Fibroblast of lung (primary cell): ENCODE measurements around the gene ADGRF3. TPM values are rescaled to one million over a fixed set of nuclear protein-coding genes. Genes with fewer than 3 reads are reported as not detected.
"Not testable (repeated sequence)": the region's sequence is repeated elsewhere in the genome, so short reads cannot be mapped to it uniquely, and the experiment has no call there.

Source experiments
- DNase-seq, 2 donors: peaks; one replicate each; pipeline versions ENCODE4 v3.0.0 to v3.0.0-alpha.2; 2010; ENCODE audit warnings: low read depth in 2 of 2
- H2AFZ ChIP-seq: 2 replicates; pipeline ENCODE4 v1.5.1; 2012; ENCODE audit warnings: low read length, control low read depth, inconsistent platforms
- H3K27ac ChIP-seq: 2 replicates; pipeline ENCODE4 v1.5.1; 2011; ENCODE audit warnings: low read length, control low read depth; ENCODE audit not compliant: insufficient read depth
- H3K27me3 ChIP-seq: 2 replicates; pipeline ENCODE4 v1.5.1; 2011; ENCODE audit warnings: mild to moderate bottlenecking, low read length; ENCODE audit not compliant: control insufficient read depth, insufficient read depth
- H3K36me3 ChIP-seq: 2 replicates; pipeline ENCODE4 v1.5.1; 2011; ENCODE audit warnings: low read length; ENCODE audit not compliant: control insufficient read depth, insufficient read depth
- H3K4me1 ChIP-seq: 2 replicates; pipeline ENCODE4 v1.5.1; 2011; ENCODE audit warnings: low read length; ENCODE audit not compliant: control insufficient read depth, insufficient read depth; ENCODE audit errors: extremely low read depth
- H3K4me2 ChIP-seq: 2 replicates; pipeline ENCODE4 v1.5.1; 2011; ENCODE audit warnings: low read length, control low read depth; ENCODE audit not compliant: insufficient read depth; ENCODE audit errors: extremely low read depth
- H3K4me3 ChIP-seq, 4 experiments: fragments of 200-600 bp in 1 of 4; sonication (generic) in 1 of 4; replicated peaks in 1 of 4; 2 replicates each; pipeline ENCODE4 v1.5.1; 2011 to 2016; ENCODE audit warnings: low read length in 4 of 4, low read depth in 3 of 4, mild to moderate bottlenecking in 3 of 4, control low read depth in 2 of 4, inconsistent platforms in 1 of 4, mixed read lengths in 1 of 4; ENCODE audit not compliant: insufficient read depth in 1 of 4; ENCODE audit errors: control extremely low read depth in 1 of 4
- H3K79me2 ChIP-seq: 2 replicates; pipeline ENCODE4 v1.5.1; 2012; ENCODE audit warnings: mild to moderate bottlenecking, low read length, inconsistent platforms; ENCODE audit not compliant: control insufficient read depth, insufficient read depth
- H3K9ac ChIP-seq: 2 replicates; pipeline ENCODE4 v1.5.1; 2011; ENCODE audit warnings: mild to moderate bottlenecking, low read length, control low read depth; ENCODE audit not compliant: insufficient read depth
- H3K9me3 ChIP-seq: 2 replicates; pipeline ENCODE4 v1.5.1; 2012; ENCODE audit warnings: low read depth, low read length; ENCODE audit not compliant: control insufficient read depth, insufficient read depth
- H4K20me1 ChIP-seq: 2 replicates; pipeline ENCODE4 v1.5.1; 2011; ENCODE audit warnings: low read length; ENCODE audit not compliant: control insufficient read depth, insufficient read depth; ENCODE audit errors: extremely low read depth
- CTCF ChIP-seq, 2 donors: IDR thresholded peaks in 1 of 2; conservative IDR thresholded peaks in 1 of 2; 1 replicate in 1 of 2; 2 replicates in 1 of 2; pipeline ENCODE4 v1.5.1; 2011 to 2012; ENCODE audit warnings: low read length in 2 of 2, control low read depth in 1 of 2, inconsistent platforms in 1 of 2, low read depth in 1 of 2, mild to moderate bottlenecking in 1 of 2
- EZH2 ChIP-seq: IDR thresholded peaks from 2 replicates; pipeline ENCODE4 v1.5.1; 2012; ENCODE audit warnings: low read length, control low read depth, mild to moderate bottlenecking; ENCODE audit errors: missing control alignments
- polyA plus RNA-seq, 2 donors: library from polyadenylated mRNA; depleted of rRNA in 1 of 2; stranded (reverse) in 1 of 2; unstranded in 1 of 2; fragments of >200 nt; gene quantifications; 2 replicates each; pipeline ENCODE4 v1.2.1, GENCODE V29; 2011 to 2012; ENCODE audit warnings: missing spikeins in 1 of 2
- total RNA-seq: library from RNA; depleted of rRNA; stranded (reverse); fragments of >200 nt; gene quantifications from 2 replicates; pipeline ENCODE4 v1.2.1, GENCODE V29; 2014

The ADGRF3 gene
- total and polyA plus RNA-seq, 2 donors (not counting 1 experiment from before 2014, with no cell fraction given), result under 0.01 to 0.06 TPM

GRCh38 chr2:26270373-26270772 lies 76.2 kb downstream of the ADGRF3 start:
- DNase-seq, result peak in 1 of 2 donors; percentile 32
- TF ChIP-seq EZH2 (no peak), CTCF (conservative IDR thresholded peaks at IDR 0.05 in 1 of 2, IDR thresholded peaks at IDR 0.05 in 1 of 2; ENCODE audit: low read depth in 1 of 2, low read length in 2 of 2) (no peak)
- Histone ChIP-seq H3K9ac (no peak overlapping the region), H3K4me3 (no peak overlapping the region), H4K20me1 (no peaks in the 10 kb centered on the region), H3K4me2 (no peak overlapping the region), H2AFZ (no peak overlapping the region), H3K4me1 (peaks cover 5% of the 10 kb centered on the region), H3K27ac (no peak overlapping the region), H3K79me2 (no peaks in the 10 kb centered on the region), H3K36me3 (no peaks in the 10 kb centered on the region), H3K27me3 (no peaks in the 10 kb centered on the region), H3K9me3 (no peaks in the 10 kb centered on the region)

- Histone ChIP-seq H3K27ac (no peak overlapping the region), H3K36me3 (no peaks in the 10 kb centered on the region), H4K20me1 (no peaks in the 10 kb centered on the region), H3K4me1 (peaks cover 5% of the 10 kb centered on the region), H3K4me2 (no peak overlapping the region), H3K4me3 (no peak overlapping the region), H3K79me2 (no peaks in the 10 kb centered on the region), H3K27me3 (no peaks in the 10 kb centered on the region), H2AFZ (no peak overlapping the region), H3K9me3 (no peaks in the 10 kb centered on the region), H3K9ac (no peak overlapping the region)
- no peak for TF ChIP-seq CTCF (conservative IDR thresholded peaks at IDR 0.05 in 1 of 2, IDR thresholded peaks at IDR 0.05 in 1 of 2; ENCODE audit: low read depth in 1 of 2, low read length in 2 of 2)
- peak in 1 of 2 donors; percentile 15 for DNase-seq
These were observed 76.9 kb downstream of the ADGRF3 start for GRCh38 chr2:26269571-26270158.

- H3K4me1 ChIP-seq, H3K9me3 ChIP-seq, H4K20me1 ChIP-seq, H3K4me3 ChIP-seq, H3K36me3 ChIP-seq, H3K27me3 ChIP-seq, H3K27ac ChIP-seq, H3K79me2 ChIP-seq, H3K9ac ChIP-seq, H2AFZ ChIP-seq, DNase-seq, H3K4me2 ChIP-seq: not testable (repeated sequence)
These were observed 77.8 kb downstream of the ADGRF3 start for GRCh38 chr2:26268670-26269385.
